ENCODE results near the gene PLXND1.

Gene PLXND1

GRCh38 chr3:129581623-129582022 is 24.9 kb downstream of the PLXND1 start:
- DNase-seq, result no peak

GRCh38 chr3:129579991-129580390 is 26.5 kb downstream of the PLXND1 start:
- DNase-seq, result no peak

- peak; percentile 95 for DNase-seq
Measured at GRCh38 chr3:129577925-129578786, 28.3 kb downstream of the PLXND1 start.

GRCh38 chr3:129577366-129577765 is 29.1 kb downstream of the PLXND1 start:
- DNase-seq, result peak; percentile 77

- DNase-seq, result peak; percentile 77
Measured at GRCh38 chr3:129576514-129577352, 29.7 kb downstream of the PLXND1 start.

GRCh38 chr3:129575997-129576384 is 30.5 kb downstream of the PLXND1 start:
- DNase-seq, result no peak

- peak; percentile 35 for DNase-seq
Measured at GRCh38 chr3:129575233-129575996, 31.1 kb downstream of the PLXND1 start.

GRCh38 chr3:129574206-129574605 is 32.3 kb downstream of the PLXND1 start:
- no peak for DNase-seq

- no peak for DNase-seq
Measured at GRCh38 chr3:129573493-129573892, 33.0 kb downstream of the PLXND1 start.

GRCh38 chr3:129572603-129573002 is 33.9 kb downstream of the PLXND1 start:
- no peak for DNase-seq

GRCh38 chr3:129571605-129572547 is 34.6 kb downstream of the PLXND1 start:
- DNase-seq, result no peak

GRCh38 chr3:129569856-129570255 is 36.6 kb downstream of the PLXND1 start:
- no peak for DNase-seq

GRCh38 chr3:129567939-129568338 is 38.5 kb downstream of the PLXND1 start:
- no peak for DNase-seq

- no peak for DNase-seq
Measured at GRCh38 chr3:129567176-129567705, 39.2 kb downstream of the PLXND1 start.

GRCh38 chr3:129565902-129566301 is 40.6 kb downstream of the PLXND1 start:
- DNase-seq, result no peak

GRCh38 chr3:129564981-129565644 is 41.4 kb downstream of the PLXND1 start:
- DNase-seq, result no peak

- no peak for DNase-seq
Measured at GRCh38 chr3:129563850-129564535, 42.5 kb downstream of the PLXND1 start.

- no peak for DNase-seq
Measured at GRCh38 chr3:129563332-129563731, 43.1 kb downstream of the PLXND1 start.

- no peak for DNase-seq
Measured at GRCh38 chr3:129562803-129563202, 43.7 kb downstream of the PLXND1 start.

GRCh38 chr3:129561619-129562248 is 44.7 kb downstream of the PLXND1 start:
- no peak for DNase-seq

Measured in hematopoietic multipotent progenitor cell treated with erythropoietin and hydrocortisone succinate and interleukin-3 and kit ligand, for 6 days (in vitro differentiated cells).